GM23338 (cell line): ENCODE data around the gene BFSP2. TPM values are rescaled to one million over a fixed set of nuclear protein-coding genes. Genes with fewer than 3 reads are reported as not detected.

Experiments used
- ATAC-seq: fragments of 200-7000 bp; cut with Tn5 transposase; 3 replicates; pipeline ENCODE4 v1.9.1; 2020
- DNase-seq: peaks from one replicate; pipeline ENCODE4 v3.0.0-alpha.2; 2015; ENCODE audit warnings: low spot score
- H2AFZ ChIP-seq: fragments of 200-600 bp; sonication (generic); 2 replicates; pipeline ENCODE4 v1.8.0; 2016; ENCODE audit warnings: antibody characterized with exemption, mild to moderate bottlenecking, moderate library complexity
- H3F3A ChIP-seq: fragments of 200-600 bp; sonication (generic); replicated peaks from 2 replicates; pipeline ENCODE4 v1.8.0; 2017; ENCODE audit warnings: antibody characterized with exemption, mixed run types, low read depth
- H3K27ac ChIP-seq: fragments of 200-600 bp; sonication (generic); 2 replicates; pipeline ENCODE4 v1.6.1; 2016; ENCODE audit warnings: low read depth
- H3K27me3 ChIP-seq: fragments of 200-600 bp; sonication (generic); 2 replicates; pipeline ENCODE4 v1.8.0; 2016; ENCODE audit warnings: mild to moderate bottlenecking, mixed run types, moderate library complexity; ENCODE audit not compliant: insufficient read depth
- H3K36me3 ChIP-seq: fragments of 200-600 bp; sonication (generic); 2 replicates; pipeline ENCODE4 v1.8.0; 2016; ENCODE audit warnings: mild to moderate bottlenecking; ENCODE audit not compliant: insufficient read depth
- H3K4me1 ChIP-seq: fragments of 200-600 bp; sonication (generic); 2 replicates; pipeline ENCODE4 v1.8.0; 2016; ENCODE audit warnings: mild to moderate bottlenecking, moderate library complexity; ENCODE audit not compliant: insufficient read depth
- H3K4me2 ChIP-seq: fragments of 200-600 bp; sonication (generic); 2 replicates; pipeline ENCODE4 v1.7.1; 2017; ENCODE audit warnings: mixed run types
- H3K4me3 ChIP-seq: fragments of 200-600 bp; sonication (generic); 2 replicates; pipeline ENCODE4 v1.6.1; 2016; ENCODE audit warnings: mixed run types
- H3K79me2 ChIP-seq: fragments of 200-600 bp; sonication (generic); replicated peaks from 2 replicates; pipeline ENCODE4 v1.8.0; 2017; ENCODE audit warnings: mild to moderate bottlenecking; ENCODE audit not compliant: insufficient read depth
- H3K9me2 ChIP-seq: fragments of 200-600 bp; sonication (generic); 2 replicates; pipeline ENCODE4 v1.8.0; 2017; ENCODE audit not compliant: insufficient read depth
- H4K20me1 ChIP-seq: fragments of 200-600 bp; sonication (generic); replicated peaks from 2 replicates; pipeline ENCODE4 v1.8.0; 2017; ENCODE audit warnings: mild to moderate bottlenecking; ENCODE audit not compliant: insufficient read depth
- H3K27ac Mint-ChIP-seq: 2 replicates; pipeline ENCODE4 v1.8.0; 2020; ENCODE audit warnings: inconsistent platforms, mild to moderate bottlenecking, moderate library complexity, mixed read lengths
- H3K27me3 Mint-ChIP-seq: 3 replicates; pipeline ENCODE4 v1.8.0; 2022; ENCODE audit warnings: low read depth, mild to moderate bottlenecking, moderate library complexity, mixed read lengths, inconsistent platforms; ENCODE audit not compliant: insufficient read depth, poor library complexity
- H3K36me3 Mint-ChIP-seq: 3 replicates; pipeline ENCODE4 v1.8.0; 2021; ENCODE audit warnings: low read depth, mild to moderate bottlenecking, inconsistent platforms, moderate library complexity, mixed read lengths
- H3K4me1 Mint-ChIP-seq: 3 replicates; pipeline ENCODE4 v1.8.0; 2020; ENCODE audit warnings: mild to moderate bottlenecking, inconsistent platforms, mixed read lengths
- H3K4me3 Mint-ChIP-seq: 3 replicates; pipeline ENCODE4 v1.8.0; 2021; ENCODE audit warnings: moderate library complexity, mild to moderate bottlenecking, inconsistent platforms, mixed read lengths
- H3K9me3 Mint-ChIP-seq: 3 replicates; pipeline ENCODE4 v1.8.0; 2020; ENCODE audit warnings: moderate library complexity, mild to moderate bottlenecking, inconsistent platforms, mixed read lengths
- CREB1 ChIP-seq: fragments of 250-450 bp; sonication (Bioruptor Pico); IDR thresholded peaks from 2 replicates; pipeline ENCODE4 v1.5.0; 2020; ENCODE audit warnings: low read depth, mild to moderate bottlenecking, moderate library complexity
- NANOG ChIP-seq: IDR thresholded peaks from 2 replicates; pipeline ENCODE4 v1.6.1; 2016; ENCODE audit warnings: antibody characterized with exemption, borderline replicate concordance
- STAT1 ChIP-seq: IDR thresholded peaks from one replicate; pipeline ENCODE4 v1.6.1; 2016; ENCODE audit warnings: antibody characterized with exemption; ENCODE audit not compliant: unreplicated experiment
- ZNF331 ChIP-seq: fragments of 250-450 bp; sonication (Bioruptor Pico); IDR thresholded peaks from 2 replicates; pipeline ENCODE4 v1.5.0; 2020; ENCODE audit warnings: low read depth, mild to moderate bottlenecking, moderate library complexity
- polyA plus RNA-seq: library from polyadenylated mRNA; unstranded; fragments of >200 nt; fragmentation: Nextera tagmentation; extraction: Ambion mirVana; gene quantifications from 2 replicates; pipeline ENCODE4 v1.2.1, GENCODE V29; 2016
- total RNA-seq: library from RNA; depleted of rRNA; stranded (reverse); fragments of >200 nt; shearing (Covaris generic); gene quantifications from 2 replicates; pipeline ENCODE4 v1.2.3, GENCODE V29; 2014
- TF ChIP-seq, protein P1 (sequence below): fragments of 250-450 bp; sonication (Bioruptor Pico); IDR thresholded peaks from 2 replicates; pipeline ENCODE4 v1.5.0; 2020; ENCODE audit warnings: mild to moderate bottlenecking, moderate library complexity
- TF ChIP-seq, protein P2 (sequence below): IDR thresholded peaks from 2 replicates; pipeline ENCODE4 v1.6.1; 2016; ENCODE audit warnings: antibody characterized with exemption

Gene BFSP2
- total and polyA plus RNA-seq, 2 experiments from 2014 or later: not detected

DNA sequence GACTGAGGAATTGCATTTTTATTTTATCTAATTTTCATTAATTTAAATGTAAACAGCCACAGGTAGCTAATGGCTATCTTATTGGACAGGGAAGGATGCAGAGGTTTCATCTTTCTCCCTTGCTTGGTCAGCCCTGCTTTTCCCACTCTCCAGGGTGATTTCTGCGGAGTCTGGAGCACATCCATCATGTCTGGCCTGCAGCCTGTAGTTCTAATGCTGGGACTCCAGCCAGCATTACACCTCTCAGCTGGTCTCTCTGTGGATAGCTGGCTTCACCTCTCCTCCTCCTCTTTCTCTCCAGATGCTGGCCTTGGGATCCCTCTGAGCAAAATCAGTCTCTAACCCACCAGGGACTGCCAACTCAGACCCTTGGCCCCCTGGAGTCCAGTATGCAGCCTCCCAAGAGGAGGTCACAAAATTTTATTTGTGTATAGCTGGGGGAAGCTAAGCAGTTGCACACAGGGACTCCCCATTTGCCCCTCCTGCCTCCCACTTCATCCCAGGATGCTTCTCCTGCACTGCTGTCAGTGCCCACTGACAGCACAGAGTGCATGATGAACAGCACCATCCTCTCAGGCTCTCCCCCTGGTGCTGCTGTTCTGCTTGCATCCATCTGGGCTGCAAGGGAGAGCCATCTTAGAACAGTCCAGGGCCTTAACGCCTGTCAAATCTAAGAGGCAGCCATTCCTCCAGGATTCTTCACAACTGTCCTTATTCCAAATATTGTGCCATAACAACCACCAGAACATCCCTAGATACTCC lies 1.7 kb downstream of the BFSP2 start (continued):
- TF ChIP-seq, protein P1, sequence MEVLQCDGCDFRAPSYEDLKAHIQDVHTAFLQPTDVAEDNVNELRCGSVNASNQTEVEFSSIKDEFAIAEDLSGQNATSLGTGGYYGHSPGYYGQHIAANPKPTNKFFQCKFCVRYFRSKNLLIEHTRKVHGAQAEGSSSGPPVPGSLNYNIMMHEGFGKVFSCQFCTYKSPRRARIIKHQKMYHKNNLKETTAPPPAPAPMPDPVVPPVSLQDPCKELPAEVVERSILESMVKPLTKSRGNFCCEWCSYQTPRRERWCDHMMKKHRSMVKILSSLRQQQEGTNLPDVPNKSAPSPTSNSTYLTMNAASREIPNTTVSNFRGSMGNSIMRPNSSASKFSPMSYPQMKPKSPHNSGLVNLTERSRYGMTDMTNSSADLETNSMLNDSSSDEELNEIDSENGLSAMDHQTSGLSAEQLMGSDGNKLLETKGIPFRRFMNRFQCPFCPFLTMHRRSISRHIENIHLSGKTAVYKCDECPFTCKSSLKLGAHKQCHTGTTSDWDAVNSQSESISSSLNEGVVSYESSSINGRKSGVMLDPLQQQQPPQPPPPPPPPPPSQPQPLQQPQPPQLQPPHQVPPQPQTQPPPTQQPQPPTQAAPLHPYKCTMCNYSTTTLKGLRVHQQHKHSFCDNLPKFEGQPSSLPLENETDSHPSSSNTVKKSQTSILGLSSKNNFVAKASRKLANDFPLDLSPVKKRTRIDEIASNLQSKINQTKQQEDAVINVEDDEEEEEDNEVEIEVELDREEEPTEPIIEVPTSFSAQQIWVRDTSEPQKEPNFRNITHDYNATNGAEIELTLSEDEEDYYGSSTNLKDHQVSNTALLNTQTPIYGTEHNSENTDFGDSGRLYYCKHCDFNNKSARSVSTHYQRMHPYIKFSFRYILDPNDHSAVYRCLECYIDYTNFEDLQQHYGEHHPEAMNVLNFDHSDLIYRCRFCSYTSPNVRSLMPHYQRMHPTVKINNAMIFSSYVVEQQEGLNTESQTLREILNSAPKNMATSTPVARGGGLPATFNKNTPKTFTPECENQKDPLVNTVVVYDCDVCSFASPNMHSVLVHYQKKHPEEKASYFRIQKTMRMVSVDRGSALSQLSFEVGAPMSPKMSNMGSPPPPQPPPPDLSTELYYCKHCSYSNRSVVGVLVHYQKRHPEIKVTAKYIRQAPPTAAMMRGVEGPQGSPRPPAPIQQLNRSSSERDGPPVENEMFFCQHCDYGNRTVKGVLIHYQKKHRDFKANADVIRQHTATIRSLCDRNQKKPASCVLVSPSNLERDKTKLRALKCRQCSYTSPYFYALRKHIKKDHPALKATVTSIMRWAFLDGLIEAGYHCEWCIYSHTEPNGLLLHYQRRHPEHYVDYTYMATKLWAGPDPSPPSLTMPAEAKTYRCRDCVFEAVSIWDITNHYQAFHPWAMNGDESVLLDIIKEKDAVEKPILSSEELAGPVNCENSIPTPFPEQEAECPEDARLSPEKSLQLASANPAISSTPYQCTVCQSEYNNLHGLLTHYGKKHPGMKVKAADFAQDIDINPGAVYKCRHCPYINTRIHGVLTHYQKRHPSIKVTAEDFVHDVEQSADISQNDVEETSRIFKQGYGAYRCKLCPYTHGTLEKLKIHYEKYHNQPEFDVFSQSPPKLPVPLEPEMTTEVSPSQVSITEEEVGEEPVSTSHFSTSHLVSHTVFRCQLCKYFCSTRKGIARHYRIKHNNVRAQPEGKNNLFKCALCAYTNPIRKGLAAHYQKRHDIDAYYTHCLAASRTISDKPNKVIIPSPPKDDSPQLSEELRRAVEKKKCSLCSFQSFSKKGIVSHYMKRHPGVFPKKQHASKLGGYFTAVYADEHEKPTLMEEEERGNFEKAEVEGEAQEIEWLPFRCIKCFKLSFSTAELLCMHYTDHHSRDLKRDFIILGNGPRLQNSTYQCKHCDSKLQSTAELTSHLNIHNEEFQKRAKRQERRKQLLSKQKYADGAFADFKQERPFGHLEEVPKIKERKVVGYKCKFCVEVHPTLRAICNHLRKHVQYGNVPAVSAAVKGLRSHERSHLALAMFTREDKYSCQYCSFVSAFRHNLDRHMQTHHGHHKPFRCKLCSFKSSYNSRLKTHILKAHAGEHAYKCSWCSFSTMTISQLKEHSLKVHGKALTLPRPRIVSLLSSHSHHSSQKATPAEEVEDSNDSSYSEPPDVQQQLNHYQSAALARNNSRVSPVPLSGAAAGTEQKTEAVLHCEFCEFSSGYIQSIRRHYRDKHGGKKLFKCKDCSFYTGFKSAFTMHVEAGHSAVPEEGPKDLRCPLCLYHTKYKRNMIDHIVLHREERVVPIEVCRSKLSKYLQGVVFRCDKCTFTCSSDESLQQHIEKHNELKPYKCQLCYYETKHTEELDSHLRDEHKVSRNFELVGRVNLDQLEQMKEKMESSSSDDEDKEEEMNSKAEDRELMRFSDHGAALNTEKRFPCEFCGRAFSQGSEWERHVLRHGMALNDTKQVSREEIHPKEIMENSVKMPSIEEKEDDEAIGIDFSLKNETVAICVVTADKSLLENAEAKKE: no peak
- TF ChIP-seq STAT1: no peak

DNA sequence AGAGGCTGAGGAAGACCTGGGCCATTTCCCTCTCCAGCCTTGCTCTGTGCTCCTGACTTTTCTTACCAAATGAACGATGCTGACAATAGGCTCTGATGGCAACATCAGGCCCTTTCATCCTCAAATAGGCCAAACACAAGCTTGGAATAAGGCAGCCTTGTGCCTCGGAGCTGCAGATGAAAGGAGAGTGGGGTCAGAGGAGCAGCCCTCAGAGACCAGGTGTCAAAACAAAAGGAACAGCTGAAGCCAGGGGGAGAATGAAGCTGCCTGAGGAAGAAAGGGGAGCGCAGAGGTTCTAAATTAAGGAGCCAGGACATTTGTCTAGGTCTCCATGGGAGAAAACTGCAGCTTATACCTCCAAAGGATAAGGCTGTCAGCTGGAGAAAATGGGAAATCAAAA lies 5.1 kb downstream of the BFSP2 start:
- no peaks in the 10 kb centered on the region for H3K4me1 ChIP-seq
- H3K36me3 ChIP-seq: no peaks in the 10 kb centered on the region
- Mint-ChIP-seq H3K27me3 (peaks cover 5% of the 10 kb centered on the region), H3K9me3 (no peaks in the 10 kb centered on the region), H3K27ac (peak overlapping the region; percentile 13), H3K36me3 (no peaks in the 10 kb centered on the region), H3K4me3 (no peak overlapping the region), H3K4me1 (peaks cover 13% of the 10 kb centered on the region)
- no peaks in the 10 kb centered on the region for H3K79me2 ChIP-seq
- no peaks in the 10 kb centered on the region for H3K9me2 ChIP-seq
- H3K27me3 ChIP-seq: no peaks in the 10 kb centered on the region
- DNase-seq: peak; percentile 19
- H3K4me3 ChIP-seq: no peak overlapping the region
- no peak overlapping the region for H3K27ac ChIP-seq
- H2AFZ ChIP-seq: 0 out of 2 replicates have a peak overlapping the region, but pooled peaks have one; percentile 32
- peak; percentile 81 for ATAC-seq
- no peak overlapping the region for H3K4me2 ChIP-seq
- H3F3A ChIP-seq: no peaks in the 10 kb centered on the region
- H4K20me1 ChIP-seq: no peaks in the 10 kb centered on the region
- TF ChIP-seq, protein P1: no peak
- TF ChIP-seq CREB1 (CRISPR knock-in tag) (no peak), NANOG (no peak), ZNF331 (CRISPR knock-in tag) (no peak)
- TF ChIP-seq, protein P2, sequence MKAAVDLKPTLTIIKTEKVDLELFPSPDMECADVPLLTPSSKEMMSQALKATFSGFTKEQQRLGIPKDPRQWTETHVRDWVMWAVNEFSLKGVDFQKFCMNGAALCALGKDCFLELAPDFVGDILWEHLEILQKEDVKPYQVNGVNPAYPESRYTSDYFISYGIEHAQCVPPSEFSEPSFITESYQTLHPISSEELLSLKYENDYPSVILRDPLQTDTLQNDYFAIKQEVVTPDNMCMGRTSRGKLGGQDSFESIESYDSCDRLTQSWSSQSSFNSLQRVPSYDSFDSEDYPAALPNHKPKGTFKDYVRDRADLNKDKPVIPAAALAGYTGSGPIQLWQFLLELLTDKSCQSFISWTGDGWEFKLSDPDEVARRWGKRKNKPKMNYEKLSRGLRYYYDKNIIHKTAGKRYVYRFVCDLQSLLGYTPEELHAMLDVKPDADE: no peak
